HG03378 (cell line): ENCODE results near the gene PILRB.
"Not testable (repeated sequence)": the region's sequence is repeated elsewhere in the genome, so short reads cannot be mapped to it uniquely, and the experiment has no call there.

ENCODE experiments used
- ATAC-seq: cut with Tn5 transposase; IDR thresholded peaks from one replicate; pipeline ENCODE4 v1.9.1; 2021; ENCODE audit warnings: mild to moderate bottlenecking, moderate library complexity; ENCODE audit not compliant: unreplicated experiment

The PILRB gene

DNA sequence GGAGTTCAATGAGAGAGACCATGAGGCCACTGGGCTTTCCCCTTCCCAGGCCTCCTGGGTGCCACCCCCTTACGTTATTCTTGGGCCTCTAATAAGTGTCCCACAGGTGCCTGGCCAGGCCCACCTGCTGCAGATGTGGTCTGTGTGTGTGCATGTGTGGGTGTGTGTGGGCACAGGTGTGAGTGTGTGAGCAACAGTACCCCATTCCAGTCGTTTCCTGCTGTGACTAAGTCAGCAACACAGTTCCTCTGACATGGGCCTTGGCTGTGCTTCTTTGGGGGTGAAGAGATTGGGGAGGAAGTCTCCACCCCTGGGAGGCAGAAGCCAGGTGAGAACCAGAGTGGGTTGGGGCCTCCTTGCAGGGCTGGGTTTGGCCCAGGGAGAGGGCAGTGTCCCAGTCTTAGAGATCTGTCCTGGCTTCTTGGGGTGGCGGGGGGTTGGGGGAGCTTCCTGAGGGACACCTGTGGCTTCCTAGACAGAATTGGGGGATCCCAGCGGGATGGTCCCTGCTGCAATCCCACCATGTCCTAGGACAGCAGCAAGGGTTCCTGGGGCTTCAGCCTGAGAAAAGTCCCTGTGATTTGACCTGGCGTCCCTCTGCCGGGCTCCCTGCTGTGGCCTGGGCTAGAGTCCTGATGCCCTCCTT is 4.1 kb upstream of the PILRB start:
- ATAC-seq, result no peak

DNA sequence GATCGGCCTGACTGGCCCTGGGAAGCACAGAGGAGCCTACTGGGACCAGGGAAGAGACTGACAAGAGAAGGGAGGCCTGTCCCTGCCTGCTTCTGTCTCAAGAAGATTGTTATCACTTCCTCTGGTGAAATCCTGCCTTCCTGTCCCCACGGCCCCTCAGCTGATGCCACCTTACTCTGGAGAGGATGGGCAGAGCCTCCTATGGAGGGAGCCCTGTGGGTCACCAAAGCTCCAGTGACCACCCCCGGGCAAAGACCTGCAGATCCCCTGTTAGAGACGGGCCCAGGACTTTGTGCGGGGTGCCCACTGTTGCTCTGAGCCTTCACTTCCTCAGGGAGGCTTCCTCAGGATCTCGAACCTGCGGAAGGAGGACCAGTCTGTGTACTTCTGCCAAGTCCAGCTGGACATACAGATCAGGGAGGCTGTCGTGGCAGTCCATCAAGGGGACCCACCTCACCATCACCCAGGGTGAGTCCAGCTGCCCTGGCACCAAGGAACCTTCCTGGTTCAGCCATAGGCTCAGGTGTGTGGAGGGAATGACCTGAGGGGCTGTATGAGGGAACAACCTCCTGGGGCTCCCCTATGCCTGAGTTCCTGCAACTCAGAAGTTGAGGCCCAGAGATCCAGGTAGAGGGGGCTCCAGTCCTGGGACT is 1.4 kb upstream of the PILRB start:
- ATAC-seq, result no peak

DNA sequence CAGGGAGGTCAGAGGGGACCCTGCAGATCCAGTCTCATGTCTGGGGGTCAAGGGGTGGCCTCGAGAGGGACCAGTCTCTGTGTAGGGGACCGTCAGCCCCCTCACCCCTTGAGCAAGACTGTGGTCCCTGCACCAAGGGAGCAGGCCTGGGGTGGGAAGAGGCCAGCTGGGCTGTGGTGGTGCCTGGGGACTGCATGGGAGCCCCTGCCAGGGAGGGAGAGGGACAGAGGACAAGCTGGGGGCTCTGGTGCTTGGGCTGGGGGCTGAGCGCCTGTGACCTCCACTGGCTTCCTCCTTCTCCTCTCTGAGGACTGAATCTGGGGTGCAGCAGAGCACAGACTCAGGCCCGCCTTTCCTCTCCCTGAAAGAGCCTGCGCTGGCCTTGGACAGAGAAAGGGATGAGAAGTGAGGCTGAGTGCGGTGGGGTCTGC is 771 bp upstream of the PILRB start:
- ATAC-seq, result no peak

DNA sequence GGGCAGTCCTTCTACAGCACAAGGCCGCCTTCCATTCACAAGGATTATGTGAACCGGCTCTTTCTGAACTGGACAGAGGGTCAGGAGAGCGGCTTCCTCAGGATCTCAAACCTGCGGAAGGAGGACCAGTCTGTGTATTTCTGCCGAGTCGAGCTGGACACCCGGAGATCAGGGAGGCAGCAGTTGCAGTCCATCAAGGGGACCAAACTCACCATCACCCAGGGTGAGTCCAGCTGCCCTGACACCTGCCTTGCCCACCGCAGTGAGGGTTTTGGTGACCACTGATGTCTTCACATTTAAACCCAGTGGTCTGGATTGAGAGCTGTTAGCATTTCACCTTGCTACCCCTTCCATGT is 918 bp downstream of the PILRB start:
- ATAC-seq, result no peak

GRCh38 chr7:100360135-100360854 is 2.4 kb downstream of the PILRB start:
- no peak for ATAC-seq

- no peak for ATAC-seq
Observed at GRCh38 chr7:100363098-100363497, 5.2 kb downstream of the PILRB start.

DNA sequence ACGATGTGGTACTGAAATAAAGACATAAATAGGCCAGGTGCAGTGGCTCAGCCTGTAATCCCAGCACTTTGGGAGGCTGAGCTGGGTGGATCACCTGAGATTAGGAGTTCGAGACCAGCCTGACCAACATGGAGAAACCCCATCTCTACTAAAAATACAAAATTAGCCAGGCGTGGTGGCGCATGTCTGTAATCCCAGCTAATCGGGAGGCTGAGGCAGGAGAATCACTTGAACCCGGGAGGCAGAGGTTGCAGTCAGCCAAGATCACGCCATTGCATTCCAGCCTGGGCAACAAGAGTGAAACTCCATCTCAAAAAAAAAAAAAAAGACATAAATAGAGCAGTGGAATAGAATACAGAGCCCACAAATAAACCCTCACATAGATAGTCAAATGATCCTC is 5.9 kb downstream of the PILRB start:
- not testable (repeated sequence) for ATAC-seq

DNA sequence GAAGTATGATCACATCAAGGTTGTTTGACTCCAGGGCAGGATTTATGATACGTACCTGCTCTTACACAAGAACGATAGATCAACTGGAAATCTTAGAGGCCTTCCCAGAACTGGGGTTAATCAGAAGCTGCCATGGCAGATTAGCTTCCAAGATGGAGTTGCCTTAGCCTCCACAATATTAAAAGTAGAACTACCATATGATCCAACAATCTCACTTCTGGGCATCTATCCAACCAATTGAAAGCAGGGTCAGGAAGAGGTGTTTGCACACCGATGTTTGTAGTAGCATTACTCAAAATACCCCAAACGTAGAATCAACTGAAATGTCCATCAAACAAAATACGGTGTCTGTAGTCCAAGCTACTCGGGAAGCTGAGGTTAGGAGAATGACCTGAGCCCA is 6.6 kb downstream of the PILRB start:
- ATAC-seq, result no peak

GRCh38 chr7:100365998-100366367 is 8.1 kb downstream of the PILRB start:
- not testable (repeated sequence) for ATAC-seq

- ATAC-seq, result no peak
Observed at GRCh38 chr7:100366411-100367250, 8.7 kb downstream of the PILRB start.

DNA sequence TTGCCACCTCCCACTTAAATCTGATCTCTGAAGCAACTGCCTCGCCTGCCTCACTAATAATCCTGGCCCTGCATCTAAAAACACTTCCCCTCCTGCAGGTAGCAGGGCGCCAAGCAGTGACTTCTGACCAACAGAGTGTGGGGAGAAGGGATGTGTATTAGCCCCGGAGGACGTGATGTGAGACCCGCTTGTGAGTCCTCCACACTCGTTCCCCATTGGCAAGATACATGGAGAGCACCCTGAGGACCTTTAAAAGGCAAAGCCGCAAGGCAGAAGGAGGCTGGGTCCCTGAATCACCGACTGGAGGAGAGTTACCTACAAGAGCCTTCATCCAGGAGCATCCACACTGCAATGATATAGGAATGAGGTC is 9.3 kb downstream of the PILRB start:
- ATAC-seq, result no peak

DNA sequence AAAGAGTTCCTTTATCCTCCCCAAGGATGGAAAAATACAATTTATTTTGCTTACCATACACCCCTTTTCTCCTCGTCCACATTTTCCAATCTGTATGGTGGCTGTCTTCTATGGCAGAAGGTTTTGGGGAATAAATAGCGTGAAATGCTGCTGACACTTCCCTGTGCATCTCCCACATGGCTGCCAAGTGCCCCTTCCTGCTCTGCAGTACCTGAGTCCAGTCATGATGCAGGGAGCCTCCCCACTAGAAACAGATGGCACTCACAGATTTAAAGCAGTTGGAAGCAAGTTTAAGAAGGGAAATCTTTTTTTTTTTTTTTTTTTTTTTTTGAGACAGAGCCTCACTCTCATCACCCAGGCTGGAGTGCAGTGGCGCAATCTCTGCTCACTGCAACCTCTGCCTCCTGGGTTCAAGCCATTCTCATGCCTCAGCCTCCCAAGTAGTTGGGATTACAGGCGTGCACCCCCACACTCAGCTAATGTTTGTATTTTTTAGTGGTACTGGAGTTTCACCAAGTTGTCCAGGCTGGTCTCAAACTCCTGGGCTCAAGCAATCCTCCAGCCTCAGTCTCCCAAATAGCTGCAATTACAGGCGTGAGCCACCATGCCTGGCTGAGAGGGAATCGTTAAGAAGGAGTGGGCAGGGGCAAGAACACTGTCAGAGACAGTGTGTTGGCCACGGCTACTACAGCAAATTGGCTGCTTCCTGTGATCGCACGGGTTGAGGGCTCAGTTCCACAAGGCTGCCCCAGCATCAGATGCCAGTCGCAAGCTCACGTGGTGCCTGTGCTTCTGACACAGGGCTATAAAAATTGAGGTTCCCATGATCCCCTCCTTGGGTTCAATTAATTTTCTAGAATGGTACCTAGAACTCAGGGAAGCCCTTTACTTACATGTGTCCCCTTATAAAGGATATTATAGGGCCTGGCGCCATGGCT is 10.0 kb downstream of the PILRB start:
- ATAC-seq, result no peak

- ATAC-seq, result peak; percentile 63
Observed at GRCh38 chr7:100369105-100369504, 11.2 kb downstream of the PILRB start.

DNA sequence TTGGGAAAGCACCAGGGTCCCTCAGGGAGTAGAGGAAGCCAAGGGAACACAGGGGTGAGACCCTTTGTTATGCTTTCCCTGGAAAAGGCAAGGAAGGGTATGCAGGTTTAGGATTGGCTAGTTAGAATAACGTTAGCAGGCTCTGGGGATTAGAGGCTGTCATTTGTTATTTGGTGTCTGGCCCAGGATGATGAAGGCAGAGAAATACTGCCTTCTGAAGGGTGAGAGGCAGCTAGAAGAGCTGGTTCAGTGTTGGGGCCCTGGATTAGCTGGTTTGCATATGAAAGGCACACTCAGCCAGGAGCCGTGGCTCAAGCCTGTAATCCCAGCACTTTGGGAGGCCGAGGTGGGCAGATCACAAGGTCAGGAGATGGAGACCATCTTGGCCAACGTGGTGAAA is 12.4 kb downstream of the PILRB start:
- ATAC-seq, result no peak

DNA sequence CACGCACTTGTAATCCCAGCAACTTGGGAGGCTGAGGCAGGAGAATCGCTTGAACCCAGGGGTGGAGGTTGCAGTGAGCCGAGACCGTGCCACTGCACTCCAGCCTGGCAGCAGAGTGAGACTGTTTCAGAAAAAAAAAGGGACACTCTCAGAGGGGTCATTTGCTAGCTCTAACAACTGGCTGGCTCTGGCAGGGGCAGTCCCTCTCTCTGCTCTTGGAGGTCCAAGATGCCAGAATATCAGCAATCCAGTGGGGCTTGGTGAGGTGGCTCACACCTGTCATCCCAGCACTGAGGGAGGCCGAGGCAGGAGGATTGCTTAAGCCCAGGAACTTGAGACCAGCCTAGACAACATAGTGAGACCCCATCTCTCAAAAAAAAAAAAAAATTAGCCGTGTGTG is 12.8 kb downstream of the PILRB start:
- no peak for ATAC-seq

DNA sequence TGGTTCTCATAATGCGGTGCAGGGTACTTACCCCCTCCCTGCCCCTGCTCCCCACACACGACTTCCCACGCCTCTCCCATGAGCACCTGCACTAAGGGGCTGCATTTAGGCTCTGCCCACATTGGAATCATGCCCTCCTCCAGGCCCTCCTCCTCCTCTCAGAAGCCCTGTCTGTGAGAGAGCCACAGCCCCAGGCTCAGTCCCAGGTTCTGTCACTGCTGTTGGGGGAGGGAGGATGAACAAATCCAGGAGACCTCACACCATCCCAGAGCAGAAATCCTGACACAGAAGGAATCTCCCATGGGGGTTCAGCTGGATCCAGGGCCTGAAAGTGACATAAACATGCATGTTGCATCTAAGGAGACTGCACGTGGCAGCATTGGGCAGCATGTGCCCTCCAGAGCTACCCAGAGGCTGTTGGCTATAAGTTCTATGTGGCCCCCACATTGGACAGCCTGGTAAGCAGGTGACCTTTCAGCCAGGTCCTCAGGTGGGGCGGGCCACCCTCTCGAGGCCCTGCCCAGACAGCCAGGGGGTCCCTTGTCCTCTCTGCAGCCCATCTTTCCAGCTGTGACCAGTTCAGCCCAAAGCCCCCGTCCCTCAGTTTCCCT is 13.7 kb downstream of the PILRB start:
- ATAC-seq, result no peak

GRCh38 chr7:100372256-100372655 is 14.3 kb downstream of the PILRB start:
- no peak for ATAC-seq

DNA sequence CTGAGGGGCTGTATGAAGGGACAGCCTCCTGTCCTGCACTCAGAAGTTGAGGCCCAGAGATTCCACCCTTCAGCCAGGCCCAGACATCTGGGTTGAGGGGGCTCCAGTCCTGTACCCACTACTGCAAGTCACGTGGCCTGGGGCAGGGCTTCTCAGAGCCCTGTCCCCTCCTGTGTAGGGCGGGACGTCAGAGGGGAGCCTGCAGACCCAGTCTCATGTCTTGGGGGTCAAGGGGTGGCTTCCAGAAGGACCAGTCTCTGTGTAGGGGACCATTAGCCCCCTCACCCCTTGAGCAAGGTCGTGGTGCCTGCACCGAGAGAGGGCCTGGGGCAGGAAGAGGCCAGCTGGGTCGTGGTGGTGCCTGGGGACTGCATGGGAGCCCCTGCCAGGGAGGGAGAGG is 14.8 kb downstream of the PILRB start:
- ATAC-seq, result no peak

GRCh38 chr7:100373261-100373831 is 15.4 kb downstream of the PILRB start, which contains the start of gene PILRA:
Gene PILRA, plus strand, starts transcription at chr7:100373487. Its CDS starts 170 bp downstream, at chr7:100373657.
- ATAC-seq, result no peak
